HL-60/S4 (cell line): ENCODE measurements around the gene RAB9A.

Source experiments
- in situ Hi-C: fragments of 300-500 bp; cut with MboI; formaldehyde crosslinking; loops from 2 replicates; pipeline ENCODE4 v1.14.3; 2022; ENCODE audit warnings: low sequenced_read_pairs

Gene RAB9A

DNA sequence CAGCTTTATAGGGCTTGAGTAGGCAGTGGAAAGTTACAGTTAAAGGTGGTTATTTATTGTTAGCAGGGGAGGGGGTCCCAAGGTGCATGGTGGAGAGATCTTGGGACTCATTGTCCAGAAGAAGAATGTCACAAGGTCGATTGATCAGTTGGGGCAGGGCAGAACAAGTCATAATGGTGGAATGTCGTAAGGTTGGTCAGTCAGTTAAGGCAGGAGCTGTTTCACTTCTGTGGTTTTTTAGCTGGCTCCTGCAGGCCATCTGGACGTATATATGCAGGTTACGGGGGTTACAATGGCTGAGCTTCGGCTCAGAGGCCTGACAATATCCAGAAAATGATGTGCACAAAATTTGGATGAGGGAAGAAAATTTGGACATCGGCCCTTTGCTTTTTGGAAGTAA is 52.8 kb downstream of the RAB9A start:
- in situ Hi-C loops, result loop anchor here (10.0 kb wide), 1 partner anchor 87 kb away; the partner anchor contains the start of gene TCEANC

GRCh38 chrX:13742397-13743176 is 53.7 kb downstream of the RAB9A start:
- in situ Hi-C loops, result loop anchor here (10.0 kb wide), 1 partner anchor 88 kb away; the partner anchor contains the start of gene TCEANC

DNA sequence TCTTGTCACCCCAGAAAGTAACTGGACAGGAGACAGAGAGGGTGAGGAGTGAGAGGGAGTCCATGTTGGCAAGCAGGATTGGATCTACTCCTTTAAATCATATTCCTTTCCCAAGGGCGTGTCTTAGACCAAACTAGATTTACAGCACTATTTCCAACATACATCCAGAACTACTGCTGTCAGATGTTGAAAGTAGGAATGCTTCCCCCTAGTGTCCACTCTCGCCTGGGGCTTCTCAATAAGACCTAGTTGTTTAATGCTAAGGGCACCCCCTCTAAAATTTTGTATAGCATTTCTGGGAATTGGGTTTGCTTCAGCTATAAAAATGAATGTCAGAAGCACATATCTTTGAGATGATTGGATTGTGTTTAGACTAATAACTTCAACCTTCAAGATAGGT is 58.9 kb downstream of the RAB9A start:
- in situ Hi-C loops, result loop anchor here (10.0 kb wide), 1 partner anchor 93 kb away; the partner anchor contains the start of gene TCEANC

DNA sequence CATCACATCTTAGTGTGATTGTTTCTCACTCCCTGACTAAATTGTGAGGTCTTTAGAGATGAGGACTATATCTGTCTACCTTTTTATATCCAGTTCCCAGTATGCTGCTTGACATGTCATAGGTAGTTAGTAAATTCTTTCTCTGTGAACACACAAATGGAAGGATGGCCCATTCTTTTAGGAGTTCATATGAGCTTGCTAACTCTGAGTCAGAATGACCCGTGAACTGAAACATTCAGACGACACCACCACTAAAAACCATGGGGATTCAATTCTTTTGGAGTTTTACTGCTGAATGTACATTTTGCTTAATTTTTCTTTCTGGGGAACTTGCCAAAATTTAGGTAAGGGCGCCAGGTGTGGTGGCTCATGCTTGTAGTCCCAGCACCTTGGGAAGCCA is 59.6 kb downstream of the RAB9A start:
- in situ Hi-C loops, result loop anchor here (10.0 kb wide), 1 partner anchor 94 kb away; the partner anchor contains the start of gene TCEANC

DNA sequence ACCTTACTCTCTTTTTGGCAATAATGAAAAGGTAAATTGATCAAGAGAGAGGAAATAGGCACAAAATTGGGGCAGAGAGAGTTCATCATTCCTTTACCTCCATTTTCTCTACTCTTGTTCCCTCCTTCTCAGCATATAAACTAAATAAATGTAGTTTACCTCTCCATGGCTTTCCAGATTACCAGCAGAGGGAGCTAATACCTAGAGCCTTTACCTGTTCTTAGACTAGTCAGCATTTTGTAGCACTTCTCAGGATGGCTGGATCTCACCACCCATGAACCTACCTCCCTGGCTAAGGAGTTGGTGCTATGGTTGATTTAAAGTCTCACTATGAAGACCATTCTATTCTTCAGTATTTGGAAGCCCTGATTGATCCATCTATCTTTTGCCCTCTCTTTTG is 61.3 kb downstream of the RAB9A start:
- in situ Hi-C loops, result no loop called here

DNA sequence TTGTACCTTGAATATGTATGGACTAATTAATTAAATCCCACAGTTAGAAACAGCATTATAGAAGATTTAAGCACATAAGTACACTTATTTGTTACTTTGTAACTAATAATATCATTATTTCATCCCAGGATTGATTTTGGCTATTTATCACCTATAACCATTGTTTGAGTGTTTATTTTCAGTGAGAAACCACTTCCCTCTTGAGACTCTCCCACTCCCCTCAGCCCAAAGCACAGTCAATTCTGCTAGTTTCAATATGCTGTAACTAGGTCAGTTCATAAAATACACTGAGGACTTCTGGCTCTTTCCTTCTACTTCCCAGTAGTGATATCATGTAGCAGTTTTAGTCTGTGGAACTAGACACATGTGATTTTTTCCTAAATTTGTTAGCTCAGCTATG is 61.9 kb downstream of the RAB9A start:
- in situ Hi-C loops, result no loop called here

- in situ Hi-C loops, result no loop called here
Observed at GRCh38 chrX:13752141-13752540, 63.2 kb downstream of the RAB9A start.

- in situ Hi-C loops, result no loop called here
Observed at GRCh38 chrX:13752646-13753045, 63.7 kb downstream of the RAB9A start.

GRCh38 chrX:13754765-13755164 is 65.8 kb downstream of the RAB9A start:
- in situ Hi-C loops, result no loop called here

GRCh38 chrX:13755254-13755653 is 66.3 kb downstream of the RAB9A start:
- in situ Hi-C loops, result no loop called here

DNA sequence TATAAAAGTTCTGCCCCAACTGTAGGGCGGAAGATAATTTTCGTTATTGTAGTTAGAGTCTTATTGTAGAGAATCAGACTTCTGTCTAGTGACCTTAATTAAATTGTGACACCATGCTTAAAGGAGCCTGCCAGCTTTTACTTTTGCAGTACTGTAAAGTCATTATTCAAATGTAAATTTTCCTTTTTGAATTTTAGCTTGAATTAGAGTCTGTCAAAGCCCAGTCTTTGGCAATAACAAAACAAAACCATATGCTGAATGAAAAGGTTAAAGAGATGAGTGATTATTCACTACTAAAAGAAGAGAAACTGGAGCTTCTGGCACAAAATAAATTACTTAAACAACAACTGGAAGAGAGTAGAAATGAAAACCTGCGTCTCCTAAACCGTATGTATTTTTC is 67.5 kb downstream of the RAB9A start:
- in situ Hi-C loops, result no loop called here

DNA sequence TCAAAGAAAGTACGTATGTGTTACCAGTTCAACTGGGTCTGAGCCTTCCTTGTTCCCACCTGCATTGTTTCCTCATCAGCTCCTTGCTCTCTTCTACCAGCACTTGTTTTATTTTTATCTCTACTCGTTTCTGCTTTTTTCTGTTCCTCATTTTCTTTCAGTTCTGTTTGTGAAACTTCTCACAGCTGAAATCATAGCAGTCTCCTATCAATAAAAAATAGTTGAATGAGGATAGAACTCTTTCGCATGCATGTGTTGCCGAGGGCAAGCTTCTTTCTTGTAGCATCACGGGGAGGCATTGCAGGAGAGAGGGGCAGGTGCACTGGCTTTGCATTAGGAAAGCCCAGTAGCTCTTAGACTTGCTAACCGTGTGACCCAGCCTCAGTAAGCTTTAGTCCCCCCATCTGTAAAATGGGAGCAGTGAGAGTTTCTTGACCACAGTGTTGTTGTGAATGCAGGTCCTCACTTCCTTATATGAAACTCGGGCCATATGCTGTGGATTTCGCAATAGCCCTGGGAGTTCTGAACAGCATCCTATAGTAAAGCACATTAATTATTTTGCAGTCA is 70.3 kb downstream of the RAB9A start:
- in situ Hi-C loops, result no loop called here
